Prostate gland (tissue), 2 donors: Measurements from ENCODE around the gene CYP26A1. TPM values are rescaled to one million over a fixed set of nuclear protein-coding genes. Genes with fewer than 3 reads are reported as not detected.
A peak's percentile ranks its signal among the peaks of the same experiment; 100 is the strongest.

Source experiments
- DNase-seq: peaks from one replicate; pipeline ENCODE4 v3.0.0-alpha.2; 2019; ENCODE audit warnings: low spot score
- H3K27ac ChIP-seq, 2 donors: fragments of 200-600 bp; sonication (generic); 2 replicates each; pipeline ENCODE4 v1.5.1; 2017 to 2019
- H3K27me3 ChIP-seq: fragments of 200-600 bp; sonication (generic); replicated peaks from 2 replicates; pipeline ENCODE4 v1.5.1; 2019; ENCODE audit not compliant: insufficient read depth
- H3K36me3 ChIP-seq, 2 donors: fragments of 200-600 bp; sonication (generic); 1 replicate in 1 of 2; 2 replicates in 1 of 2; pipeline versions ENCODE4 v1.5.1 to v1.8.1; 2017 to 2019
- H3K4me1 ChIP-seq: fragments of 200-600 bp; sonication (generic); replicated peaks from 2 replicates; pipeline ENCODE4 v1.5.1; 2019
- H3K4me3 ChIP-seq, 2 donors: fragments of 200-600 bp; sonication (generic); 2 replicates each; pipeline ENCODE4 v1.5.1; 2017 to 2019
- H3K9me3 ChIP-seq: fragments of 200-600 bp; sonication (generic); 2 replicates; pipeline ENCODE4 v1.5.1; 2017
- POLR2A ChIP-seq: fragments of 450-650 bp; IDR thresholded peaks from one replicate; pipeline ENCODE4 v1.6.1; 2016; ENCODE audit warnings: antibody characterized with exemption, mild to moderate bottlenecking
- POLR2AphosphoS5 ChIP-seq: sonication (generic); formaldehyde crosslinking; IDR thresholded peaks from one replicate; pipeline ENCODE4 v1.6.1; 2017; ENCODE audit warnings: antibody characterized with exemption
- WGBS: methylation state at CpG from one replicate; pipeline ENCODE4 v1.1.5; 2018; 5-methylcytosine and 5-hydroxymethylcytosine counted together
- intact Hi-C: fragments of 100-400 bp; cut with DNase I; formaldehyde crosslinking; loops from one replicate; pipeline ENCODE4 v1.14.2; 2022
- total RNA-seq, 2 donors: library from RNA; depleted of rRNA; stranded (reverse); fragments of >200 nt; gene quantifications; one replicate each; pipeline ENCODE4 v1.1.0, GENCODE V29; 2016
- TF ChIP-seq, protein P1 (sequence below), 4 experiments: fragments of 200-600 bp in 2 of 4; fragments of 450-650 bp in 2 of 4; sonication (generic) in 2 of 4; IDR thresholded peaks; 1 replicate in 3 of 4; 2 replicates in 1 of 4; pipeline ENCODE4 v1.5.1; 2016 to 2019; ENCODE audit warnings: antibody characterized with exemption in 4 of 4, mild to moderate bottlenecking in 2 of 4, moderate library complexity in 2 of 4

CYP26A1 gene
- total RNA-seq, 2 donors from 2014 or later: not detected

GRCh38 chr10:93106631-93107072, 33.0 kb downstream of the CYP26A1 start:
- Histone ChIP-seq H3K9me3 (no peaks in the 10 kb centered on the region), H3K27me3 (no peaks in the 10 kb centered on the region), H3K4me1 (no peaks in the 10 kb centered on the region), H3K36me3 (no peaks in the 10 kb centered on the region), H3K4me3 (no peak overlapping the region), H3K27ac (no peak overlapping the region)
- TF ChIP-seq POLR2A (no peak), POLR2AphosphoS5 (no peak)
- TF ChIP-seq, protein P1, sequence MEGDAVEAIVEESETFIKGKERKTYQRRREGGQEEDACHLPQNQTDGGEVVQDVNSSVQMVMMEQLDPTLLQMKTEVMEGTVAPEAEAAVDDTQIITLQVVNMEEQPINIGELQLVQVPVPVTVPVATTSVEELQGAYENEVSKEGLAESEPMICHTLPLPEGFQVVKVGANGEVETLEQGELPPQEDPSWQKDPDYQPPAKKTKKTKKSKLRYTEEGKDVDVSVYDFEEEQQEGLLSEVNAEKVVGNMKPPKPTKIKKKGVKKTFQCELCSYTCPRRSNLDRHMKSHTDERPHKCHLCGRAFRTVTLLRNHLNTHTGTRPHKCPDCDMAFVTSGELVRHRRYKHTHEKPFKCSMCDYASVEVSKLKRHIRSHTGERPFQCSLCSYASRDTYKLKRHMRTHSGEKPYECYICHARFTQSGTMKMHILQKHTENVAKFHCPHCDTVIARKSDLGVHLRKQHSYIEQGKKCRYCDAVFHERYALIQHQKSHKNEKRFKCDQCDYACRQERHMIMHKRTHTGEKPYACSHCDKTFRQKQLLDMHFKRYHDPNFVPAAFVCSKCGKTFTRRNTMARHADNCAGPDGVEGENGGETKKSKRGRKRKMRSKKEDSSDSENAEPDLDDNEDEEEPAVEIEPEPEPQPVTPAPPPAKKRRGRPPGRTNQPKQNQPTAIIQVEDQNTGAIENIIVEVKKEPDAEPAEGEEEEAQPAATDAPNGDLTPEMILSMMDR (IDR thresholded peaks at IDR 0.05): no peak
- intact Hi-C loops: no loop called here
- 51% methylated on average over 2 of the region's 2 CpGs for WGBS
- DNase-seq: no peak

GRCh38 chr10:93110472-93111146, 36.9 kb downstream of the CYP26A1 start:
- no peaks in the 10 kb centered on the region for H3K9me3 ChIP-seq
- DNase-seq: no peak
- intact Hi-C loops: no loop called here
- TF ChIP-seq POLR2A: no peak
- no peak for TF ChIP-seq POLR2AphosphoS5
- TF ChIP-seq, protein P1 (IDR thresholded peaks at IDR 0.05): no peak
- no peaks in the 10 kb centered on the region for H3K4me1 ChIP-seq
- no peaks in the 10 kb centered on the region for H3K27me3 ChIP-seq
- no peak overlapping the region for H3K4me3 ChIP-seq
- WGBS: 69% methylated on average over 3 of the region's 3 CpGs
- H3K27ac ChIP-seq: no peak overlapping the region
- H3K36me3 ChIP-seq: no peaks in the 10 kb centered on the region

- Histone ChIP-seq H3K4me3 (no peak overlapping the region), H3K27me3 (no peaks in the 10 kb centered on the region), H3K36me3 (no peaks in the 10 kb centered on the region), H3K4me1 (no peaks in the 10 kb centered on the region), H3K9me3 (no peaks in the 10 kb centered on the region), H3K27ac (no peak overlapping the region)
- TF ChIP-seq POLR2A (no peak), POLR2AphosphoS5 (no peak)
- TF ChIP-seq, protein P1 (IDR thresholded peaks at IDR 0.05): no peak
- intact Hi-C loops: no loop called here
- no peak for DNase-seq
- WGBS: 67% methylated on average over 2 of the region's 2 CpGs
Measured at GRCh38 chr10:93113042-93113441, 39.3 kb downstream of the CYP26A1 start.

GRCh38 chr10:93115661-93116383, 42.1 kb downstream of the CYP26A1 start:
- H3K9me3 ChIP-seq: no peaks in the 10 kb centered on the region
- no peak overlapping the region for H3K27ac ChIP-seq
- no peak for TF ChIP-seq POLR2AphosphoS5
- TF ChIP-seq POLR2A: no peak
- TF ChIP-seq, protein P1 (IDR thresholded peaks at IDR 0.05): peak in 3 of 4 experiments; percentile 29 to 41 (median 40)
- no peaks in the 10 kb centered on the region for H3K36me3 ChIP-seq
- peak; percentile 55 for DNase-seq
- 82% methylated on average over 4 of the region's 4 CpGs for WGBS
- H3K4me3 ChIP-seq: no peak overlapping the region
- H3K4me1 ChIP-seq: no peaks in the 10 kb centered on the region
- intact Hi-C loops: no loop called here
- H3K27me3 ChIP-seq: no peaks in the 10 kb centered on the region
